A673 (cell line): ENCODE results near the gene TH. TPM values are rescaled to one million over a fixed set of nuclear protein-coding genes. Genes with fewer than 3 reads are reported as not detected.

Experiments
- BruUV-seq: library from RNA; stranded (reverse); fragments of 400-500 nt; replicated peaks from 2 replicates; lab custom pipeline; 2021; lab: Mats Ljungman, UMichigan
- CTCF ChIA-PET: fragments of 300-600 bp; sonication (Branson Sonifier 250); formaldehyde crosslinking; loops from one replicate; lab custom pipeline; 2022; ENCODE audit warnings: antibody characterized with exemption; lab: Charles Lee
- POLR2A ChIA-PET: fragments of 300-600 bp; sonication (Branson Sonifier 250); formaldehyde crosslinking; loops from one replicate; lab custom pipeline; 2022; ENCODE audit warnings: antibody characterized with exemption; ENCODE audit not compliant: low non-redundant PET; lab: Charles Lee
- DNase-seq: peaks from one replicate; pipeline ENCODE4 v3.0.0-alpha.2; 2015; ENCODE audit warnings: low spot score
- H3K27ac ChIP-seq: fragments of 200-600 bp; sonication (generic); 2 replicates; pipeline ENCODE4 v1.5.1; 2016; ENCODE audit warnings: mixed run types, low read depth, mild to moderate bottlenecking, mixed read lengths, antibody characterized with exemption, low read length; ENCODE audit not compliant: poor library complexity, severe bottlenecking
- H3K27me3 ChIP-seq: fragments of 200-600 bp; sonication (generic); replicated peaks from 2 replicates; pipeline ENCODE4 v1.6.1; 2017; ENCODE audit warnings: mixed run types, low read depth, mild to moderate bottlenecking, mixed read lengths, antibody characterized with exemption, low read length; ENCODE audit not compliant: insufficient read depth, poor library complexity
- H3K36me3 ChIP-seq: fragments of 200-600 bp; sonication (generic); 2 replicates; pipeline ENCODE4 v1.6.1; 2016; ENCODE audit warnings: mixed run types, mild to moderate bottlenecking, mixed read lengths, antibody characterized with exemption, low read length; ENCODE audit not compliant: insufficient read depth, poor library complexity, severe bottlenecking
- H3K4me1 ChIP-seq: fragments of 200-600 bp; sonication (generic); 2 replicates; pipeline ENCODE4 v1.6.1; 2017; ENCODE audit warnings: mixed run types, mild to moderate bottlenecking, mixed read lengths, antibody characterized with exemption, low read length; ENCODE audit not compliant: insufficient read depth, poor library complexity, severe bottlenecking
- H3K4me3 ChIP-seq: fragments of 200-600 bp; sonication (generic); 2 replicates; pipeline ENCODE4 v1.5.1; 2016; ENCODE audit warnings: low read depth, mixed run types, mild to moderate bottlenecking, mixed read lengths, low read length; ENCODE audit not compliant: poor library complexity, severe bottlenecking
- H3K9me3 ChIP-seq: fragments of 200-600 bp; sonication (generic); 2 replicates; pipeline ENCODE4 v1.6.1; 2016; ENCODE audit warnings: mixed run types, low read depth, mild to moderate bottlenecking, mixed read lengths, antibody characterized with exemption, low read length; ENCODE audit not compliant: poor library complexity, severe bottlenecking
- EZH2 ChIP-seq: fragments of 200-600 bp; sonication (generic); IDR thresholded peaks from 2 replicates; pipeline ENCODE4 v1.6.1; 2017; ENCODE audit warnings: borderline replicate concordance, low read depth, mild to moderate bottlenecking, mixed read lengths, antibody characterized with exemption, low read length; ENCODE audit not compliant: poor library complexity, severe bottlenecking
- intact Hi-C: fragments of 100-400 bp; cut with micrococcal nuclease; formaldehyde crosslinking; loops from one replicate; pipeline ENCODE4 v1.10.0; 2022; ENCODE audit not compliant: unreplicated experiment
- total RNA-seq: library from RNA; stranded (reverse); gene quantifications from 2 replicates; pipeline ENCODE4 v1.2.3, GENCODE V29; 2021
- TF ChIP-seq, protein P1 (sequence below): fragments of 300-800, 200-600 bp; sonication (generic); conservative IDR thresholded peaks from 2 replicates; pipeline ENCODE4 v1.5.1; 2017; ENCODE audit warnings: low read depth, mild to moderate bottlenecking, antibody characterized with exemption, low read length, moderate library complexity, mixed read lengths

The TH gene
- total RNA-seq, 1 experiment from 2014 or later: not detected

DNA sequence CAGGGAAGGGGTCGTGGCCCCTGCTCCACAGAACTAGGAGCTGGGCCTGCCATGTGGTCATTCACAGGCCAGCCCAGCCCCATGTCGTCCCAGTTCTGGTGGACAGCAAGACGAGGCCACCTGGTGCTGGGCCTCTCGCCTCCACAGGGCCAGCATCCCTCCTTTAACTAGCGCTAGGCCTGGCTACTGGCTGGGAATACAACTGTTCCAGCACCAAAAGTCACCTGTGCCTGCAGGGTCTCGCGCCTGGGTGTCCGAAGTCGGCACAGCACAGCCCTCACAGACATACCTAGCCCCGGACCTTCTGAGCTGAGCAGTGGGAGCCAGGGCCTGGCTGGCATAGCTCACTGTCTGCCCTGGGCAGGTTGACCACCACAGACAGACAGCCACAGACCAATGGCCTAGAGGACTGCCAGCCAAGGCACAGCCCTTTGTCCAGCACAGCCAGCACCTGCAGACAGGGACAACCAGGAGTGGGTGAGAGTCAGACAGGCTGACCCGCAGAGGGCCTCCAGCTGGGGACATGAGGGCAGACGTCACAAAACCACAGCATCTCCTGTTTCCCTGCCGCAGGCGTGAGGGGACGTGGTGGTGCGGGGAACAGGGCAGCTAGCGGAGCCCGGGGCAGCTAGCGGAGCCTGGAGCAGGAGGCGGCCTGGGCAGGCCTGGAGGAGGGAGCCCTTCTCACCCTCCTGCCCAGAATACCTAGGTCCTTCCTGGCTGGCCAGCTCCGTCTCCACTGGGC lies 27.2 kb upstream of the TH start:
- Histone ChIP-seq H3K4me3 (no peak overlapping the region), H3K9me3 (no peaks in the 10 kb centered on the region), H3K27ac (no peak overlapping the region), H3K4me1 (no peaks in the 10 kb centered on the region), H3K36me3 (no peaks in the 10 kb centered on the region), H3K27me3 (no peaks in the 10 kb centered on the region)
- CTCF ChIA-PET: interaction anchor here (1.2 kb wide), 1 partner anchor 221 kb away, joined by 3 read pairs; no protein-coding TSS in a partner anchor
- TF ChIP-seq EZH2: no peak
- TF ChIP-seq, protein P1, sequence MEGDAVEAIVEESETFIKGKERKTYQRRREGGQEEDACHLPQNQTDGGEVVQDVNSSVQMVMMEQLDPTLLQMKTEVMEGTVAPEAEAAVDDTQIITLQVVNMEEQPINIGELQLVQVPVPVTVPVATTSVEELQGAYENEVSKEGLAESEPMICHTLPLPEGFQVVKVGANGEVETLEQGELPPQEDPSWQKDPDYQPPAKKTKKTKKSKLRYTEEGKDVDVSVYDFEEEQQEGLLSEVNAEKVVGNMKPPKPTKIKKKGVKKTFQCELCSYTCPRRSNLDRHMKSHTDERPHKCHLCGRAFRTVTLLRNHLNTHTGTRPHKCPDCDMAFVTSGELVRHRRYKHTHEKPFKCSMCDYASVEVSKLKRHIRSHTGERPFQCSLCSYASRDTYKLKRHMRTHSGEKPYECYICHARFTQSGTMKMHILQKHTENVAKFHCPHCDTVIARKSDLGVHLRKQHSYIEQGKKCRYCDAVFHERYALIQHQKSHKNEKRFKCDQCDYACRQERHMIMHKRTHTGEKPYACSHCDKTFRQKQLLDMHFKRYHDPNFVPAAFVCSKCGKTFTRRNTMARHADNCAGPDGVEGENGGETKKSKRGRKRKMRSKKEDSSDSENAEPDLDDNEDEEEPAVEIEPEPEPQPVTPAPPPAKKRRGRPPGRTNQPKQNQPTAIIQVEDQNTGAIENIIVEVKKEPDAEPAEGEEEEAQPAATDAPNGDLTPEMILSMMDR: no peak
- POLR2A ChIA-PET: no interaction called here
- BruUV-seq: no TSS peak
- intact Hi-C loops: loop anchor here (10.0 kb wide), 1 partner anchor 336 kb away; no protein-coding TSS in a partner anchor
- DNase-seq: no peak

DNA sequence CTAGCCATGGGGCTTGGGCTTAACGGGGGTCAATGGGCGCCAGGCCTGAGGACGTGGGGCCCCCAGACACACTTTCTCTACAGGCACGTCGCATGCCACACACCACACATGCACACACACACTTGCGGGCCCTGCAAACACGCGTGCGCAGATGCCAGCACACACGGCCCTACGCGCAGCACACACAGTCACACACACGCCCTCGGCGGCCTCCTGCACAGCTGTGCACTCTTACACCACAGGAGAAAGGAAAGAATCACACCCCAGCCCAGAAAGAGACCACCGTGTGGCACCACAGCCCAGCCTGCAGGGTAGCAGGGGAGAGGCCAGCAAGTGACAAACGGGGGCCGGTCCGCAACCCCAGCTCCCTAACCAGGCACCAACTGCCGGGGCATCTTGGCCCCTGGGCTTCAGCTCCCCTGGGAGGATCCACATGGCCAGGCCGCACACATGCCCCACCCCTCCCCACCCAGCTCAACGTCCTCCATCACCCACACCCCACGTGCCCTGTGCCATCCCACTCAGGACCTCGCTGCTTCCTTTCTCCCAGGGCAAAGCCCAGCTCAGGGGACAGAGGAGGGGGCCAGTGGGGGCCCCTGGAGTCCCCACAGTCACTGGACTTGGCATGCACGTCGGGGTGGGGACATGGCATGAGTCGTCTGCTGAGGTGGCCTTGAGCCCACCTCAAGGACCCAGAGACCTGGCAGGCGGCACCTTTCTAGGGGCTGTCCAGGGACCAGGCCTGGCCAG lies 26.3 kb upstream of the TH start:
- POLR2A ChIA-PET: no interaction called here
- no TSS peak for BruUV-seq
- DNase-seq: no peak
- TF ChIP-seq, protein P1: no peak
- no peak for TF ChIP-seq EZH2
- no peak overlapping the region for H3K4me3 ChIP-seq
- H3K27ac ChIP-seq: no peak overlapping the region
- CTCF ChIA-PET: no interaction called here
- H3K4me1 ChIP-seq: no peaks in the 10 kb centered on the region
- no peaks in the 10 kb centered on the region for H3K27me3 ChIP-seq
- intact Hi-C loops: loop anchor here (2.0 to 10.0 kb wide), 2 partner anchors 223 to 337 kb away; no protein-coding TSS in a partner anchor
- H3K36me3 ChIP-seq: no peaks in the 10 kb centered on the region
- H3K9me3 ChIP-seq: no peaks in the 10 kb centered on the region

DNA sequence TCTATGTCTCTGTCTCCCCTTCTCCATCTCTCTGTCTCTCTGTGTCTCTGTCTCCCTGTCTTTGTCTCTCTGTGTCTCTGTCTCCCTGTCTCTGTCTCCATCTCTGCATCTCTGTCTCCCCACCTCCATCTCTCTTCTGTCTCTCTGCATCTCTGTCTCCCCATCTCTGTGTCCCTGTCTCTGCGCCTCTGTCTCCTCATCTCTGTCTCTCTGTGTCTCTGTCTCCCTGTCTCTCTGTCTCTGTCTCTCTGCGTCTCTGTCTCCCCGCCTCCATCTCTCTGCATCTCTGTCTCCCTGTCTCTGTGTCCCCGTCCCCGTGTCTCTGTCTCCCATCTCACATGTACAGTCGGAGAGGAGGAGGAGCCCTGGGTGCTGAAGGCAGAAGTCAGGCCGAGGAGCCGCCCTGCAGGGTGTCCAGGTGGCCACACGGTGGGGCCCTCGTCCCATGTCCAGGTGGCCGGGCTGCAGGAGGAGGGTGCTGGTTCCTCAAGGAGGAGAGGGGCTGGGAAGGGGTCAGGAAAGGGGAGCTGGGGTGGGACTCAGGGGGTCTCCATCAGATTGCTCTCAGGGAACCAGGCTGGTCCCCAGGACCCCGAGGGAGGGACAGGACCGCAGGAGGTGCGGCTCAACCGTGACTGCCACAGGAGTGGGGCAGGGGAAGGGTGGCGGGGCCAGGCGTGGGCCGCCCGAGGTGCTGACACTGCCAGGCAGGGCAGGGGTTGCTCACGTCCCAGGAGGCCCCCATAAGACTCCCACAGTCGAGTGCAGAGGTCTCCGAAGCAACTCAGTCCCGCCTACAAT lies 25.6 kb upstream of the TH start:
- Histone ChIP-seq H3K9me3 (no peaks in the 10 kb centered on the region), H3K27me3 (no peaks in the 10 kb centered on the region), H3K4me1 (no peaks in the 10 kb centered on the region), H3K27ac (no peak overlapping the region), H3K36me3 (no peaks in the 10 kb centered on the region), H3K4me3 (no peak overlapping the region)
- POLR2A ChIA-PET: no interaction called here
- BruUV-seq: no TSS peak
- CTCF ChIA-PET: no interaction called here
- intact Hi-C loops: loop anchor here (2.0 to 10.0 kb wide), 2 partner anchors 224 to 338 kb away; no protein-coding TSS in a partner anchor
- no peak for TF ChIP-seq EZH2
- TF ChIP-seq, protein P1: peak; percentile 68
- DNase-seq: peak; percentile 58
